Middle frontal gyrus (tissue), 1 donor: ENCODE results near the gene ANKRD30A.
"Not testable (repeated sequence)": the region's sequence is repeated elsewhere in the genome, so short reads cannot be mapped to it uniquely, and the experiment has no call there.

Experiments used
- DNase-seq: peaks from one replicate; pipeline ENCODE4 v3.0.0-alpha.2; 2015; ENCODE audit warnings: low spot score; ENCODE audit errors: extremely low spot score

ANKRD30A gene

GRCh38 chr10:37125191-37125732, at the start of gene ANKRD30A:
Gene ANKRD30A, plus strand, starts transcription at chr10:37125598. Its CDS starts 190 bp downstream, at chr10:37125788.
- no peak for DNase-seq

- not testable (repeated sequence) for DNase-seq
These were observed 49.3 kb upstream of the ANKRD30A start for GRCh38 chr10:37076083-37076482.

- no peak for DNase-seq
These were observed 29.4 kb upstream of the ANKRD30A start for GRCh38 chr10:37095792-37096573.

GRCh38 chr10:37101261-37101660, 24.1 kb upstream of the ANKRD30A start:
- DNase-seq: peak; percentile 14

- no peak for DNase-seq
These were observed 16.4 kb upstream of the ANKRD30A start for GRCh38 chr10:37109000-37109399.

GRCh38 chr10:37124532-37124931, 866 bp upstream of the ANKRD30A start:
- no peak for DNase-seq

- DNase-seq: no peak
These were observed 523 bp downstream of the ANKRD30A start for GRCh38 chr10:37125921-37126320.

- no peak for DNase-seq
These were observed 21.0 kb downstream of the ANKRD30A start for GRCh38 chr10:37146443-37146842.

- DNase-seq: not testable (repeated sequence)
These were observed 37.0 kb downstream of the ANKRD30A start for GRCh38 chr10:37162430-37162829.

- not testable (repeated sequence) for DNase-seq
These were observed 46.5 kb downstream of the ANKRD30A start for GRCh38 chr10:37171945-37172344.

GRCh38 chr10:37178296-37178695, 52.9 kb downstream of the ANKRD30A start:
- not testable (repeated sequence) for DNase-seq

GRCh38 chr10:37182719-37183118, 57.3 kb downstream of the ANKRD30A start:
- not testable (repeated sequence) for DNase-seq

- DNase-seq: no peak
These were observed 80.7 kb downstream of the ANKRD30A start for GRCh38 chr10:37206132-37206531.

- DNase-seq: no peak
These were observed 95.5 kb downstream of the ANKRD30A start for GRCh38 chr10:37220866-37221265.

GRCh38 chr10:37222046-37222445, 96.6 kb downstream of the ANKRD30A start:
- DNase-seq: no peak

GRCh38 chr10:37225163-37225562, 99.8 kb downstream of the ANKRD30A start:
- DNase-seq: no peak

GRCh38 chr10:37226524-37226923, 101.1 kb downstream of the ANKRD30A start:
- DNase-seq: no peak

- DNase-seq: no peak
These were observed 109.3 kb downstream of the ANKRD30A start for GRCh38 chr10:37234692-37235091.

- no peak for DNase-seq
These were observed 110.7 kb downstream of the ANKRD30A start for GRCh38 chr10:37236093-37236492.

- no peak for DNase-seq
These were observed 114.8 kb downstream of the ANKRD30A start for GRCh38 chr10:37240223-37240622.

GRCh38 chr10:37246637-37247036, 121.2 kb downstream of the ANKRD30A start:
- no peak for DNase-seq

GRCh38 chr10:37255837-37256236, 130.4 kb downstream of the ANKRD30A start:
- not testable (repeated sequence) for DNase-seq

GRCh38 chr10:37263304-37263703, 137.9 kb downstream of the ANKRD30A start:
- DNase-seq: no peak
